K562 (cell line): ENCODE results near the gene KCTD6. TPM values are rescaled to one million over a fixed set of nuclear protein-coding genes. Genes with fewer than 3 reads are reported as not detected.

Source experiments
- ATAC-seq: fragments of 200-7000 bp; cut with Tn5 transposase; 3 replicates; pipeline ENCODE4 v1.9.1; 2020; ENCODE audit warnings: moderate library complexity
- BruUV-seq: library from RNA; stranded (reverse); fragments of 400-500 nt; replicated peaks from 2 replicates; lab custom pipeline; 2021; lab: Mats Ljungman, UMichigan
- CTCF ChIA-PET: fragments of 300-600 bp; formaldehyde crosslinking; extraction: SDS; loops from one replicate; lab custom pipeline; 2021; ENCODE audit warnings: low intra/inter-chr PET ratio; lab: Yijun Ruan, JAX
- POLR2A ChIA-PET: fragments of 300-600, 350-650 bp; sonication (Branson Sonifier 250); formaldehyde crosslinking; extraction: SDS; loops from one replicate; lab custom pipeline; 2021; ENCODE audit warnings: antibody characterized with exemption, inconsistent platforms; lab: Yijun Ruan, JAX
- DNase-seq, 4 experiments: peaks; one replicate each; pipeline versions ENCODE4 v3.0.0 to v3.0.0-alpha.2; 2011 to 2018; ENCODE audit warnings: low spot score in 3 of 4, mixed read lengths in 3 of 4; ENCODE audit errors: extremely low read depth in 1 of 4
- FAIRE-seq: peaks from 2 replicates; lab custom pipeline; 2011; peaks lifted over from hg19 to GRCh38; lab: Jason Lieb, UNC
- H2AFZ ChIP-seq: 2 replicates; pipeline ENCODE4 v1.6.0; 2011; ENCODE audit warnings: low read depth, low read length, control low read depth, inconsistent platforms
- H3K27ac ChIP-seq: fragments of 200-600 bp; 3 replicates; pipeline ENCODE4 v1.8.0; 2011; ENCODE audit warnings: low read depth, mild to moderate bottlenecking, control low read depth, inconsistent platforms, low read length, moderate library complexity, mixed read lengths; ENCODE audit errors: extremely low read depth
- H3K27me3 ChIP-seq, 2 experiments: fragments of 300-600 bp in 1 of 2; 2 replicates in 1 of 2; 3 replicates in 1 of 2; pipeline versions ENCODE4 v1.6.0 to v1.8.0; 2011; ENCODE audit warnings: inconsistent platforms in 2 of 2, low read length in 2 of 2, mild to moderate bottlenecking in 1 of 2, mixed read lengths in 1 of 2, moderate library complexity in 1 of 2; ENCODE audit not compliant: control insufficient read depth in 2 of 2, insufficient read depth in 2 of 2
- H3K36me3 ChIP-seq: fragments of 300-600 bp; 3 replicates; pipeline ENCODE4 v1.8.0; 2011; ENCODE audit warnings: mild to moderate bottlenecking, low read length, inconsistent platforms; ENCODE audit not compliant: control insufficient read depth, insufficient read depth
- H3K4me1 ChIP-seq, 2 experiments: fragments of 200-600 bp in 1 of 2; replicated peaks in 1 of 2; 2 replicates in 1 of 2; 3 replicates in 1 of 2; pipeline versions ENCODE4 v1.5.1 to v1.8.0; 2011; ENCODE audit warnings: inconsistent platforms in 2 of 2, low read length in 2 of 2, mild to moderate bottlenecking in 1 of 2, mixed read lengths in 1 of 2, moderate library complexity in 1 of 2; ENCODE audit not compliant: control insufficient read depth in 2 of 2, insufficient read depth in 2 of 2
- H3K4me2 ChIP-seq: 2 replicates; pipeline ENCODE4 v1.6.1; 2011; ENCODE audit warnings: low read length, control low read depth, inconsistent platforms, mixed read lengths; ENCODE audit not compliant: insufficient read depth
- H3K4me3 ChIP-seq: fragments of 200-600 bp; sonication (generic), shearing (Covaris generic); 2 replicates; pipeline ENCODE4 v1.5.1; 2016; ENCODE audit warnings: control low read depth, inconsistent platforms
- H3K79me2 ChIP-seq: fragments of 200-600 bp; 3 replicates; pipeline ENCODE4 v1.8.0; 2011; ENCODE audit warnings: low read length, inconsistent platforms; ENCODE audit not compliant: control insufficient read depth, insufficient read depth
- H3K9ac ChIP-seq, 2 experiments: 2 replicates each; pipeline versions ENCODE4 v1.6.0 to v1.6.1; 2011; ENCODE audit warnings: low read depth in 2 of 2, low read length in 2 of 2, control low read depth in 1 of 2, inconsistent platforms in 1 of 2, mild to moderate bottlenecking in 1 of 2, mixed read lengths in 1 of 2; ENCODE audit not compliant: insufficient read depth in 1 of 2
- H3K9me1 ChIP-seq: one replicate; pipeline ENCODE4 v1.6.0; 2011; ENCODE audit warnings: inconsistent platforms, mild to moderate bottlenecking, low read length, moderate library complexity; ENCODE audit not compliant: control insufficient read depth, insufficient read depth
- H3K9me3 ChIP-seq: replicated peaks from 2 replicates; pipeline ENCODE4 v1.5.1; 2011; ENCODE audit warnings: low read depth, low read length, inconsistent platforms; ENCODE audit not compliant: control insufficient read depth, insufficient read depth
- H4K20me1 ChIP-seq: replicated peaks from 2 replicates; pipeline ENCODE4 v1.6.1; 2011; ENCODE audit warnings: low read length, inconsistent platforms, mixed read lengths; ENCODE audit not compliant: control insufficient read depth, insufficient read depth
- CC2D1A ChIP-seq: fragments of 450-650 bp; IDR thresholded peaks from 2 replicates; pipeline ENCODE4 v1.6.1; 2017; ENCODE audit warnings: mild to moderate bottlenecking
- CCNT2 ChIP-seq: IDR thresholded peaks from 2 replicates; pipeline ENCODE4 v1.6.1; 2011; ENCODE audit warnings: borderline replicate concordance, low read depth, mild to moderate bottlenecking, moderate library complexity, mixed read lengths, low read length; ENCODE audit not compliant: insufficient read length; ENCODE audit errors: extremely low read depth
- CEBPB ChIP-seq: fragments of 450-650 bp; IDR thresholded peaks from 2 replicates; pipeline ENCODE4 v1.6.1; 2016; ENCODE audit warnings: missing genetic modification characterization, missing compliant biosample characterization
- CEBPG ChIP-seq, 3 experiments: fragments of 200-800 bp in 1 of 3; sonication (Bioruptor generic) in 1 of 3; sonication (generic) in 1 of 3; formaldehyde crosslinking in 1 of 3; IDR thresholded peaks in 2 of 3; conservative IDR thresholded peaks in 1 of 3; 2 replicates each; pipeline versions ENCODE4 v1.6.1 to v1.8.0; 2016 to 2022; ENCODE audit warnings: missing compliant biosample characterization in 2 of 3, missing genetic modification characterization in 2 of 3, mild to moderate bottlenecking in 1 of 3, missing genetic modification reagents in 1 of 3
- NCOA2 ChIP-seq, 2 experiments: fragments of 450-650 bp; IDR thresholded peaks; 2 replicates each; pipeline ENCODE4 v1.6.1; 2018; ENCODE audit warnings: mild to moderate bottlenecking in 2 of 2, moderate library complexity in 1 of 2; ENCODE audit not compliant: partially characterized antibody in 2 of 2
- NELFE ChIP-seq: IDR thresholded peaks from 2 replicates; pipeline ENCODE4 v1.6.1; 2011; ENCODE audit warnings: mild to moderate bottlenecking; ENCODE audit not compliant: insufficient read depth, insufficient read length
- RNF2 ChIP-seq: sonication (generic); IDR thresholded peaks from 2 replicates; pipeline ENCODE4 v1.6.1; 2016
- TAF15 ChIP-seq: fragments of 200-400 bp; formaldehyde crosslinking; IDR thresholded peaks from 2 replicates; pipeline ENCODE4 v1.6.1; 2017; ENCODE audit warnings: mild to moderate bottlenecking, low read depth, low read length, moderate library complexity
- ZBTB33 ChIP-seq: sonication (generic); formaldehyde crosslinking; IDR thresholded peaks from 2 replicates; pipeline ENCODE4 v1.8.1; 2023; ENCODE audit warnings: mild to moderate bottlenecking, missing genetic modification reagents
- ZFPM2 ChIP-seq: fragments of 250-450 bp; sonication (Bioruptor Pico); IDR thresholded peaks from 2 replicates; pipeline ENCODE4 v1.5.1; 2022; ENCODE audit warnings: mild to moderate bottlenecking
- ZKSCAN3 ChIP-seq: fragments of 250-450 bp; sonication (Bioruptor Pico); IDR thresholded peaks from 2 replicates; pipeline ENCODE4 v1.4.0; 2020
- ZNF253 ChIP-seq: fragments of 250-450 bp; sonication (Bioruptor Pico); conservative IDR thresholded peaks from 2 replicates; pipeline ENCODE4 v1.6.1; 2021; ENCODE audit warnings: mild to moderate bottlenecking
- ZNF398 ChIP-seq: fragments of 250-450 bp; sonication (Bioruptor Pico); IDR thresholded peaks from 2 replicates; pipeline ENCODE4 v1.8.0; 2021; ENCODE audit warnings: moderate library complexity, mild to moderate bottlenecking, inconsistent platforms
- WGBS: fragments of 100-300 bp; shearing (Covaris generic); methylation state at CpG from one replicate; pipeline ENCODE4 v1.1.6; 2016; ENCODE audit warnings: low coverage, mixed read lengths; ENCODE audit not compliant: insufficient coverage; ENCODE audit errors: missing lambda C conversion rate; 5-methylcytosine and 5-hydroxymethylcytosine counted together
- in situ Hi-C: fragments of 300-500 bp; cut with MboI; formaldehyde crosslinking; loops from 4 replicates; pipeline ENCODE4 v1.15.0; 2018; ENCODE audit warnings: inconsistent platforms, mixed read lengths
- intact Hi-C: fragments of 100-400 bp; cut with micrococcal nuclease; formaldehyde crosslinking; loops from 2 replicates; pipeline ENCODE4 v1.14.2; 2022
- polyA plus RNA-seq, 8 experiments: library from polyadenylated mRNA; depleted of rRNA in 4 of 8; stranded (reverse) in 5 of 8; unstranded in 3 of 8; fragments of >200 nt; fragmentation: Nextera tagmentation in 2 of 8; fragmentation: Illumina TruSeq in 1 of 8; extraction: Ambion mirVana in 2 of 8; extraction: Trizol in 1 of 8; gene quantifications; 2 replicates each; pipeline versions ENCODE4 v1.2.1 to v1.2.3, GENCODE V29; 2011 to 2014; ENCODE audit warnings: inconsistent platforms in 1 of 8, missing spikeins in 1 of 8
- total RNA-seq, 7 experiments: library from RNA; depleted of rRNA in 6 of 7; stranded (reverse); fragments of >200 nt in 6 of 7; fragmentation: Illumina TruSeq in 2 of 7; extraction: Trizol in 2 of 7; gene quantifications; 2 replicates each; pipeline versions ENCODE4 v1.2.1 to v1.2.3, GENCODE V29; 2011 to 2021; ENCODE audit warnings: low replicate concordance in 1 of 7

The KCTD6 gene
- total and polyA plus RNA-seq, 9 of the 15 experiments (the other 6 are each of a cell fraction or from before 2014, with no cell fraction given): 2.1 to 5.9 (median 4.5) TPM

GRCh38 chr3:58537412-58538301 is 45.8 kb downstream of the KCTD6 start:
- ChIA-PET POLR2A (interaction anchor here (1.0 kb wide), 1 partner anchor 32 kb away, joined by 3 read pairs; no protein-coding TSS in a partner anchor), CTCF (no interaction called here)
- Histone ChIP-seq H3K36me3 (no peaks in the 10 kb centered on the region), H3K79me2 (no peaks in the 10 kb centered on the region), H3K9ac (no peak overlapping the region), H3K9me3 (no peaks in the 10 kb centered on the region), H3K9me1 (no peaks in the 10 kb centered on the region), H3K27ac (no peak overlapping the region), H3K27me3 (no peaks in the 10 kb centered on the region; a peak in 2 of 5 replicates), H4K20me1 (no peaks in the 10 kb centered on the region; the same call in 1 of the 2 replicates), H2AFZ (no peak overlapping the region), H3K4me2 (no peak overlapping the region), H3K4me3 (no peak overlapping the region), H3K4me1 (peaks cover 4 to 7% of the 10 kb centered on the region in 2 experiments; a peak in 2 of 5 replicates)
- intact Hi-C loops (no loop called here), in situ Hi-C loops (loop anchor here (10.0 kb wide), 1 partner anchor 353 kb away; no protein-coding TSS in a partner anchor)
- FAIRE-seq: no peak
- TF ChIP-seq NCOA2 (IDR thresholded peaks at IDR 0.05; ENCODE audit: partially characterized antibody in 2 of 2) (no peak), ZBTB33 (CRISPR knock-in tag) (no peak), TAF15 (no peak), ZNF253 (no peak), CC2D1A (no peak), RNF2 (no peak), CEBPB (tag) (peak; percentile 87), CEBPG (CRISPR knock-in tag; IDR thresholded peaks at IDR 0.05) (no peak), CEBPG (tag; conservative IDR thresholded peaks at IDR 0.05 in 1 of 2, IDR thresholded peaks at IDR 0.05 in 1 of 2) (peak; percentile 31 to 54; a peak in 3 of 4 replicates), CCNT2 (no peak), NELFE (no peak), ZFPM2 (CRISPR knock-in tag) (no peak), ZKSCAN3 (CRISPR knock-in tag) (no peak), ZNF398 (CRISPR knock-in tag) (no peak)
- BruUV-seq: no TSS peak
- ATAC-seq: no peak
- 20% methylated on average over 4 of the region's 4 CpGs for WGBS
- DNase-seq: peak in 1 of 4 experiments; percentile 1
